ENCODE data around the gene EEFSEC. TPM values are rescaled to one million over a fixed set of nuclear protein-coding genes. Genes with fewer than 3 reads are reported as not detected.

Gene EEFSEC
- total RNA-seq, 1 donor from 2014 or later = 0.92 TPM

GRCh38 chr3:128367221-128367620, 213.9 kb downstream of the EEFSEC start:
- Histone ChIP-seq H3K9me3 (ENCODE audit: low read depth) (no peaks in the 10 kb centered on the region), H3F3A (ENCODE audit: low read depth) (no peaks in the 10 kb centered on the region), H3K36me3 (no peaks in the 10 kb centered on the region), H2AFZ (replicated peaks) (no peak overlapping the region), H3K4me3 (no peak overlapping the region), H4K20me1 (ENCODE audit: low read depth) (no peaks in the 10 kb centered on the region), H3K27me3 (no peaks in the 10 kb centered on the region), H3K4me2 (no peak overlapping the region), H3K4me1 (peaks cover 5% of the 10 kb centered on the region), H3K9ac (no peak overlapping the region), H3K27ac (no peak overlapping the region), H3K79me2 (ENCODE audit: low read depth) (no peaks in the 10 kb centered on the region)
- no peak overlapping the region for H3K4me3 Mint-ChIP-seq
- DNase-seq (ENCODE audit: low spot score) = no peak
- H3K9me3 Mint-ChIP-seq = no peaks in the 10 kb centered on the region
- H3K36me3 Mint-ChIP-seq = peaks cover 5% of the 10 kb centered on the region
- H3K27ac Mint-ChIP-seq = no peak overlapping the region
- no peak for TF ChIP-seq CTCF (IDR thresholded peaks at IDR 0.05)
- no peak for TF ChIP-seq EZH2phosphoT487 (IDR thresholded peaks at IDR 0.05)
- no peak for TF ChIP-seq EZH2 (IDR thresholded peaks at IDR 0.05)
- H3K27me3 Mint-ChIP-seq (ENCODE audit: insufficient read depth, low read depth) = peaks cover 7% of the 10 kb centered on the region
- H3K4me1 Mint-ChIP-seq = peaks cover 7% of the 10 kb centered on the region

- no peaks in the 10 kb centered on the region for H3K9me3 ChIP-seq (ENCODE audit: low read depth)
- Mint-ChIP-seq H3K27me3 (ENCODE audit: insufficient read depth, low read depth) (peaks cover 7% of the 10 kb centered on the region), H3K9me3 (no peaks in the 10 kb centered on the region), H3K27ac (no peak overlapping the region), H3K4me3 (no peak overlapping the region), H3K36me3 (peaks cover 5% of the 10 kb centered on the region), H3K4me1 (peaks cover 10% of the 10 kb centered on the region)
- no peak overlapping the region for H3K4me2 ChIP-seq
- no peak overlapping the region for H3K9ac ChIP-seq
- no peak overlapping the region for H3K27ac ChIP-seq
- TF ChIP-seq EZH2 (IDR thresholded peaks at IDR 0.05) (no peak), CTCF (IDR thresholded peaks at IDR 0.05) (no peak), EZH2phosphoT487 (IDR thresholded peaks at IDR 0.05) (no peak)
- peak; percentile 33 for DNase-seq (ENCODE audit: low spot score)
- H4K20me1 ChIP-seq (ENCODE audit: low read depth) = no peaks in the 10 kb centered on the region
- H3K79me2 ChIP-seq (ENCODE audit: low read depth) = no peaks in the 10 kb centered on the region
- no peak overlapping the region for H2AFZ ChIP-seq (replicated peaks)
- H3K36me3 ChIP-seq = no peaks in the 10 kb centered on the region
- H3K4me1 ChIP-seq = peaks cover 10% of the 10 kb centered on the region
- H3F3A ChIP-seq (ENCODE audit: low read depth) = no peaks in the 10 kb centered on the region
- no peaks in the 10 kb centered on the region for H3K27me3 ChIP-seq
- H3K4me3 ChIP-seq = no peak overlapping the region
Measured at GRCh38 chr3:128367761-128368160, 214.5 kb downstream of the EEFSEC start.

- Histone ChIP-seq H3K27ac (no peak overlapping the region), H3K9me3 (ENCODE audit: low read depth) (no peaks in the 10 kb centered on the region), H2AFZ (replicated peaks) (no peak overlapping the region), H3K36me3 (no peaks in the 10 kb centered on the region), H3K79me2 (ENCODE audit: low read depth) (no peaks in the 10 kb centered on the region), H3F3A (ENCODE audit: low read depth) (no peaks in the 10 kb centered on the region), H3K4me1 (peaks cover 8% of the 10 kb centered on the region), H3K4me3 (no peak overlapping the region), H3K9ac (no peak overlapping the region), H3K4me2 (no peak overlapping the region), H3K27me3 (no peaks in the 10 kb centered on the region), H4K20me1 (ENCODE audit: low read depth) (no peaks in the 10 kb centered on the region)
- TF ChIP-seq CTCF (IDR thresholded peaks at IDR 0.05) = no peak
- TF ChIP-seq EZH2 (IDR thresholded peaks at IDR 0.05) = no peak
- TF ChIP-seq EZH2phosphoT487 (IDR thresholded peaks at IDR 0.05) = no peak
- peaks cover 9% of the 10 kb centered on the region for H3K4me1 Mint-ChIP-seq
- H3K36me3 Mint-ChIP-seq = peaks cover 5% of the 10 kb centered on the region
- H3K27me3 Mint-ChIP-seq (ENCODE audit: insufficient read depth, low read depth) = peaks cover 7% of the 10 kb centered on the region
- no peak for DNase-seq (ENCODE audit: low spot score)
- no peak overlapping the region for H3K4me3 Mint-ChIP-seq
- no peak overlapping the region for H3K27ac Mint-ChIP-seq
- H3K9me3 Mint-ChIP-seq = no peaks in the 10 kb centered on the region
Measured at GRCh38 chr3:128368626-128369025, 215.3 kb downstream of the EEFSEC start.
